ENCODE results near the gene LPIN1.

GRCh38 chr2:11698009-11698922 lies 48.2 kb upstream of the LPIN1 start:
- TF ChIP-seq POLR2A (IDR thresholded peaks at IDR 0.05; ENCODE audit: low read length) (no peak), GATA1 (IDR thresholded peaks at IDR 0.05; ENCODE audit: low read depth, low read length) (no peak)
